GM21717 (cell line): ENCODE results near the gene AADACL2.

ENCODE experiments used
- ATAC-seq: cut with Tn5 transposase; IDR thresholded peaks from one replicate; pipeline ENCODE4 v1.9.1; 2021; ENCODE audit warnings: mild to moderate bottlenecking, moderate library complexity; ENCODE audit not compliant: unreplicated experiment

The AADACL2 gene

GRCh38 chr3:151798466-151798865, 64.7 kb downstream of the AADACL2 start:
- ATAC-seq: no peak

- no peak for ATAC-seq
Observed at GRCh38 chr3:151800431-151800830, 66.7 kb downstream of the AADACL2 start.

DNA sequence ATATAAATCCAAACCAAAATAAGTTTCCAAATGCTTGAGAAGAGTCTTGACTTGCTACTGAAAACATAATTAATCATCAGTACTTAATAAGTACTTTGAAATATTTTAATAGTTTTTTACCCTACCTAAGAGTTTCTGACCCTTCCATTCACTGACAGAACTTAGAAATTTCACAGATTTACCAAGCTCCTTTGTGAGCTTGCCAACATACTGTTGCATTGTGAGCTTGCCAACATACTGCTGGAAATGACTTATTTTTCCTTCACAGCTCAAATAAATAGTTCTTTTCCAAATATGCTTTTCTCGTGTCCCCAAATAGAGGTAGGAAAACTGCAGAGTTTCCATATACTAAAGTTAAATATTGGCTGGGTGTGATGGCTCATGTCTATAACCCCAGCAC, 70.5 kb downstream of the AADACL2 start:
- ATAC-seq: no peak

DNA sequence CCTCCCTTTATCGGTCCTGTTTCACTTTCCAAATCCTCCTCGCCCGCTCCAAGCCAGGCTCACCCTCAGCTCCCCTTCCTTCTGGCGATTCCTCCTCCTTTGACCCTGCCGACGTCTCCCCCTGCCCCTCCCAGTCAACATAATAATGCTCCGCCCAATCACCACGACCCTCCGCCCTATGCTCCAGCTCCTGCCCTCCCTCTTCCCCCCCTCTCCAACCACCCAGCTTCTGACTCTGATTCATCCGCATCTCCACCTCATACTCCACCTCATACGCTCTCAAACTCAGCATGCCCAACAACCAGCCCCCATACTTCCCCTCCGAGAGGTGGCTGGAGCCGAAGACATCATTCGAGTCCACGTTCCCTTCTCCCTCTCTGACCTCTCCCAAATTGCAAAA, 73.1 kb downstream of the AADACL2 start:
- ATAC-seq: no peak
